SU-DHL-6 (cell line): ENCODE measurements around the gene PLA2G4B.

Experiments used
- H2AFZ ChIP-seq: fragments of 200-600 bp; sonication (generic); 2 replicates; pipeline ENCODE4 v1.6.1; 2014; ENCODE audit warnings: low read depth, mild to moderate bottlenecking, moderate library complexity, mixed read lengths, antibody characterized with exemption, low read length; ENCODE audit not compliant: severe bottlenecking
- H3F3A ChIP-seq: fragments of 200-600 bp; shearing (Covaris generic); 2 replicates; pipeline ENCODE4 v1.6.0; 2016; ENCODE audit warnings: antibody characterized with exemption, mild to moderate bottlenecking; ENCODE audit not compliant: insufficient read depth
- H3K27ac ChIP-seq: fragments of 200-600 bp; sonication (generic); 2 replicates; pipeline ENCODE4 v1.5.1; 2016; ENCODE audit warnings: low read depth, mild to moderate bottlenecking, low read length, moderate library complexity, mixed read lengths
- H3K27me3 ChIP-seq: fragments of 200-600 bp; sonication (generic), shearing (Covaris generic); 2 replicates; pipeline ENCODE4 v1.6.0; 2014; ENCODE audit warnings: mild to moderate bottlenecking, low read length
- H3K36me3 ChIP-seq: fragments of 200-600 bp; sonication (generic); 2 replicates; pipeline ENCODE4 v1.6.1; 2014; ENCODE audit warnings: mild to moderate bottlenecking, low read length, mixed read lengths
- H3K4me2 ChIP-seq: fragments of 300-600, 200-600 bp; shearing (Covaris generic), sonication (generic); 2 replicates; pipeline ENCODE4 v1.6.0; 2014; ENCODE audit warnings: low read length, low read depth, mild to moderate bottlenecking; ENCODE audit not compliant: poor library complexity, severe bottlenecking
- H3K4me3 ChIP-seq: fragments of 200-600 bp; sonication (generic); 2 replicates; pipeline ENCODE4 v1.5.1; 2014; ENCODE audit warnings: antibody characterized with exemption, low read length, mild to moderate bottlenecking, mixed read lengths; ENCODE audit not compliant: insufficient read depth, poor library complexity, severe bottlenecking
- H3K79me2 ChIP-seq: fragments of 200-600 bp; sonication (generic); 2 replicates; pipeline ENCODE4 v1.6.1; 2014; ENCODE audit warnings: mild to moderate bottlenecking, low read length, moderate library complexity; ENCODE audit not compliant: insufficient read depth
- H3K9ac ChIP-seq: fragments of 200-600 bp; sonication (generic); 2 replicates; pipeline ENCODE4 v1.7.0; 2014; ENCODE audit warnings: mild to moderate bottlenecking, low read length
- H3K9me2 ChIP-seq: fragments of 200-600 bp; sonication (generic); replicated peaks from 2 replicates; pipeline ENCODE4 v1.6.1; 2014; ENCODE audit warnings: low read length; ENCODE audit not compliant: insufficient read depth
- H3K9me3 ChIP-seq: fragments of 200-600 bp; sonication (generic); 2 replicates; pipeline ENCODE4 v1.6.1; 2014; ENCODE audit warnings: low read length, mixed read lengths; ENCODE audit not compliant: insufficient read depth
- H4K20me1 ChIP-seq: fragments of 200-600 bp; sonication (generic); 2 replicates; pipeline ENCODE4 v1.6.1; 2014; ENCODE audit warnings: low read depth, mild to moderate bottlenecking, antibody characterized with exemption, low read length, moderate library complexity, mixed read lengths
- CTCF ChIP-seq: fragments of 200-600 bp; sonication (generic); IDR thresholded peaks from one replicate; pipeline ENCODE4 v1.5.1; 2017; ENCODE audit warnings: antibody characterized with exemption, mild to moderate bottlenecking, low read length, moderate library complexity; ENCODE audit not compliant: insufficient read depth, poor library complexity, severe bottlenecking
- EZH2phosphoT487 ChIP-seq: fragments of 200-600 bp; sonication (generic), shearing (Covaris generic); conservative IDR thresholded peaks from 2 replicates; pipeline ENCODE4 v1.6.1; 2018; ENCODE audit warnings: mild to moderate bottlenecking, antibody characterized with exemption, low read length, moderate library complexity, mixed read lengths

PLA2G4B gene

GRCh38 chr15:41801185-41801584, 37.5 kb upstream of the PLA2G4B start:
- no peaks in the 10 kb centered on the region for H3K79me2 ChIP-seq
- H4K20me1 ChIP-seq: no peaks in the 10 kb centered on the region
- H3K4me2 ChIP-seq: no peak overlapping the region
- H2AFZ ChIP-seq: no peak overlapping the region
- H3K27ac ChIP-seq: no peak overlapping the region
- H3F3A ChIP-seq: no peaks in the 10 kb centered on the region
- no peak overlapping the region for H3K9ac ChIP-seq
- H3K27me3 ChIP-seq: no peaks in the 10 kb centered on the region
- no peaks in the 10 kb centered on the region; the same call in 1 of the 2 replicates for H3K9me3 ChIP-seq
- TF ChIP-seq CTCF (no peak), EZH2phosphoT487 (no peak)
- H3K36me3 ChIP-seq: 0 out of 2 replicates have a peak, but pooled peaks cover 4% of the 10 kb centered on the region
- no peaks in the 10 kb centered on the region for H3K9me2 ChIP-seq
- no peak overlapping the region for H3K4me3 ChIP-seq

GRCh38 chr15:41801850-41802455, 36.7 kb upstream of the PLA2G4B start:
- Histone ChIP-seq H4K20me1 (no peaks in the 10 kb centered on the region), H3K9me3 (no peaks in the 10 kb centered on the region; the same call in 1 of the 2 replicates), H3K9ac (no peak overlapping the region), H2AFZ (no peak overlapping the region), H3K9me2 (no peaks in the 10 kb centered on the region), H3K4me2 (no peak overlapping the region), H3K27ac (no peak overlapping the region), H3F3A (no peaks in the 10 kb centered on the region), H3K4me3 (no peak overlapping the region), H3K36me3 (0 out of 2 replicates have a peak, but pooled peaks cover 4% of the 10 kb centered on the region), H3K27me3 (no peaks in the 10 kb centered on the region), H3K79me2 (no peaks in the 10 kb centered on the region)
- TF ChIP-seq CTCF (no peak), EZH2phosphoT487 (no peak)

- no peak overlapping the region for H3K4me2 ChIP-seq
- no peaks in the 10 kb centered on the region for H4K20me1 ChIP-seq
- no peaks in the 10 kb centered on the region for H3F3A ChIP-seq
- no peaks in the 10 kb centered on the region for H3K9me2 ChIP-seq
- no peaks in the 10 kb centered on the region; the same call in 1 of the 2 replicates for H3K9me3 ChIP-seq
- TF ChIP-seq CTCF (no peak), EZH2phosphoT487 (no peak)
- H3K4me3 ChIP-seq: no peak overlapping the region
- H3K79me2 ChIP-seq: no peaks in the 10 kb centered on the region
- no peaks in the 10 kb centered on the region for H3K27me3 ChIP-seq
- no peak overlapping the region for H2AFZ ChIP-seq
- no peak overlapping the region for H3K27ac ChIP-seq
- H3K9ac ChIP-seq: no peak overlapping the region
- 0 out of 2 replicates have a peak, but pooled peaks cover 4% of the 10 kb centered on the region for H3K36me3 ChIP-seq
Measured at GRCh38 chr15:41804361-41804760, 34.3 kb upstream of the PLA2G4B start.
